PFSK-1 (cell line): ENCODE data around the gene RPGRIP1L.

ENCODE experiments used
- FOXP2 ChIP-seq: optimal IDR thresholded peaks from 2 replicates; pipeline ENCODE3; 2011; ENCODE audit warnings: borderline replicate concordance, control low read depth, inconsistent platforms; ENCODE audit not compliant: insufficient read depth; ENCODE audit errors: extremely low read length, extremely low read depth
- TAF1 ChIP-seq: IDR thresholded peaks from 2 replicates; pipeline ENCODE4 v1.6.1; 2012; ENCODE audit warnings: low read length, control low read depth, borderline replicate concordance; ENCODE audit not compliant: insufficient read depth
- TF ChIP-seq, protein P1 (sequence below), 2 experiments: IDR thresholded peaks; 2 replicates each; pipeline versions ENCODE4 v1.6.1 to v1.8.0; 2011 to 2012; ENCODE audit warnings: low read depth in 2 of 2, low read length in 2 of 2, control low read depth in 1 of 2, inconsistent platforms in 1 of 2, mild to moderate bottlenecking in 1 of 2, moderate library complexity in 1 of 2; ENCODE audit not compliant: insufficient read depth in 1 of 2

DNA sequence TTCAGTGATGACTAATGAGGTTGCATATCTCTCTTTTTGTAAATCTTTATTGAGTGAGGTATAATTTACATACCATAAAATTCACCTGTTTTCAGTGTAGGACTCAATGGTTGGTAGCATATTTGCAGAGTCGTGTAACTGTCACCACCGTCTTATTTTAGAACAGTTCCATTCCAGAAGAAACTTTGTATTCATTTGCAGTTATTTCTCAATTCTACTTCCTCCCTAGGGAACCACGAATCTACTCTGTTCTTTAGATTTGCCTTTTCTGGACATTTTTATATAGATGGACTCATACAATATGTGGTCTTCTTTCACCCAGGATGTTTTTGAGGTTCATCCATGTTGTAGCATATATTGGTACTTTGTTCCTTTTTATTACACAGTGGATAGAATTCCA is 4.0 kb upstream of the RPGRIP1L start:
- TF ChIP-seq, protein P1, sequence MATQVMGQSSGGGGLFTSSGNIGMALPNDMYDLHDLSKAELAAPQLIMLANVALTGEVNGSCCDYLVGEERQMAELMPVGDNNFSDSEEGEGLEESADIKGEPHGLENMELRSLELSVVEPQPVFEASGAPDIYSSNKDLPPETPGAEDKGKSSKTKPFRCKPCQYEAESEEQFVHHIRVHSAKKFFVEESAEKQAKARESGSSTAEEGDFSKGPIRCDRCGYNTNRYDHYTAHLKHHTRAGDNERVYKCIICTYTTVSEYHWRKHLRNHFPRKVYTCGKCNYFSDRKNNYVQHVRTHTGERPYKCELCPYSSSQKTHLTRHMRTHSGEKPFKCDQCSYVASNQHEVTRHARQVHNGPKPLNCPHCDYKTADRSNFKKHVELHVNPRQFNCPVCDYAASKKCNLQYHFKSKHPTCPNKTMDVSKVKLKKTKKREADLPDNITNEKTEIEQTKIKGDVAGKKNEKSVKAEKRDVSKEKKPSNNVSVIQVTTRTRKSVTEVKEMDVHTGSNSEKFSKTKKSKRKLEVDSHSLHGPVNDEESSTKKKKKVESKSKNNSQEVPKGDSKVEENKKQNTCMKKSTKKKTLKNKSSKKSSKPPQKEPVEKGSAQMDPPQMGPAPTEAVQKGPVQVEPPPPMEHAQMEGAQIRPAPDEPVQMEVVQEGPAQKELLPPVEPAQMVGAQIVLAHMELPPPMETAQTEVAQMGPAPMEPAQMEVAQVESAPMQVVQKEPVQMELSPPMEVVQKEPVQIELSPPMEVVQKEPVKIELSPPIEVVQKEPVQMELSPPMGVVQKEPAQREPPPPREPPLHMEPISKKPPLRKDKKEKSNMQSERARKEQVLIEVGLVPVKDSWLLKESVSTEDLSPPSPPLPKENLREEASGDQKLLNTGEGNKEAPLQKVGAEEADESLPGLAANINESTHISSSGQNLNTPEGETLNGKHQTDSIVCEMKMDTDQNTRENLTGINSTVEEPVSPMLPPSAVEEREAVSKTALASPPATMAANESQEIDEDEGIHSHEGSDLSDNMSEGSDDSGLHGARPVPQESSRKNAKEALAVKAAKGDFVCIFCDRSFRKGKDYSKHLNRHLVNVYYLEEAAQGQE (IDR thresholded peaks at IDR 0.05; ENCODE audit: insufficient read depth in 1 of 2, low read depth in 2 of 2, low read length in 2 of 2) = no peak
- TF ChIP-seq FOXP2 (no peak), TAF1 (no peak)
